Stimulated activated CD4-positive, alpha-beta T cell treated with anti-CD3 and anti-CD28 coated beads, Interleukin-1b, Interleukin-23, amount 100 ng/mL, for 24 hours (primary cell): ENCODE data around the gene CRHR1.

ENCODE experiments used
- DNase-seq, 4 experiments: peaks; one replicate each; pipeline ENCODE4 v3.0.0-alpha.2; 2020; ENCODE audit warnings: low read depth in 4 of 4, low spot score in 1 of 4

CRHR1 gene

GRCh38 chr17:45758544-45758943 lies 25.6 kb upstream of the CRHR1 start:
- DNase-seq = no peak

- no peak for DNase-seq
Measured at GRCh38 chr17:45759761-45760160, 24.4 kb upstream of the CRHR1 start.

DNA sequence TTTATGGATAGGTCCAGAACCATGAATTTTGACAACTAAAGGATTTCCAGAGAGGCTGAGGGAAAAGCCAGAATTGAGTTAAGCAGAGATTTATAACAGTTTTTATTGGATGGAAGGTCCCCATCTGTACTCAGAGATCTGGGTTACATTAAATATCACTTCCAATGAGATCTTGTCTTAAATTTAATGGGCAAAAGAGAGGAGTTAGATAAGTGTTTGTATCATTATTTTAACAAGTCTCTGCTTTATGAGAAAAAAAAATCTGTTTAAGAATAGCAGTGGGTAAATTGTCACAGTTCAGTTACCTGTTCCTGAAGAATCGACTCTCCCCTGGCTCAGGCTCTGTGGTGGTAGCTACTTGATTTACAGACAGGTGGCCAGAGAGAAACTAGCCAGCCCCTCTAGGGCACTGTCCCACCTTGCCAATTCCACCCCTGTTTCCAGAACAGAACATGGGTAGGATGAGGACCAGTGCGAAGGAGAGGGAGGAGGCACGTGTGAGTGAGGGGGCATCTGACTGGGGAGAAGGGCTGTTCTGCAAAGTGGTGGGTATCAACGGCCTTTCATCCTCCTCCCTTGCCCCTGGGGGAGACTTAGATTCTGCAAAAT lies 22.1 kb upstream of the CRHR1 start:
- no peak for DNase-seq

DNA sequence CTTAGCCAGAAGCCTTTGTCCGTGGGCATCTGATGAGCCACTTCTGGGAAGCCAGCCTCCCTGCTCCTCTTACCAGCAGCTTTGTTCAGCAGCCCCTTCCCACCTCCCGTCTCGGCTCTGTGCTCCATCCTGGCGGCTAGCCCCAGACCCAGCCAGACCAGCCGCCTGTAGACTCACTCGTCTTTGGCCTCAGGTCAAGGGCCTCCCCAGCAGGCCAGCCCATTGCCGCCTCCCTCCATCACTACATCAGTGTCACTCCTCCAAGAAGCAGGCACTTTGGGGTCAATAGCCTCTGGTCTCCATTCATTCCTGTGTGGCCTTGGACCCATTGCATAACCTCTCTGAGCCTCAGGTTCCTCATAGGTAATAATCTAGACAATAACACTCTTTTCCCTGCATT lies 20.9 kb upstream of the CRHR1 start:
- no peak for DNase-seq

- DNase-seq = no peak
Measured at GRCh38 chr17:45764479-45764878, 19.6 kb upstream of the CRHR1 start.

DNA sequence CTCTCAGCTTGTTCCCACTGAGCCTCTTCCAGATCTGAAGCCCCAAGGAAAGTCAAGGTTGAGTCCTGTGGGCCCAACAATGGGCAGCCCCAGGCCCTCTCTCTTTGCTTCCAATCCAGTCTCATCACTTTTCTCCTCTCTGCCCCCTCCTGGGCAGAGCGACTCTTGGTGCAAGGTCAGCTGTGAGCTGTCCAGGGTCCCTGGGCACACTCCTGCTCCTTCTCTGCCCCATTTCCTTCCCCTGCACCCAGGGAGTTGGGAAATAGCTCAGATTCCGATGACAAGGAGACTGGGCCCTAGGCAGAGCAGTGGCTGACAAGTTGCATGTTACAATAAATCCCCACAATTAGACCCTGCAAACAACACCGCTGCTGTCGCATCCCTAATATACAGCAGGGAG lies 16.1 kb upstream of the CRHR1 start:
- DNase-seq = no peak

GRCh38 chr17:45770632-45771270 lies 13.4 kb upstream of the CRHR1 start:
- no peak for DNase-seq

DNA sequence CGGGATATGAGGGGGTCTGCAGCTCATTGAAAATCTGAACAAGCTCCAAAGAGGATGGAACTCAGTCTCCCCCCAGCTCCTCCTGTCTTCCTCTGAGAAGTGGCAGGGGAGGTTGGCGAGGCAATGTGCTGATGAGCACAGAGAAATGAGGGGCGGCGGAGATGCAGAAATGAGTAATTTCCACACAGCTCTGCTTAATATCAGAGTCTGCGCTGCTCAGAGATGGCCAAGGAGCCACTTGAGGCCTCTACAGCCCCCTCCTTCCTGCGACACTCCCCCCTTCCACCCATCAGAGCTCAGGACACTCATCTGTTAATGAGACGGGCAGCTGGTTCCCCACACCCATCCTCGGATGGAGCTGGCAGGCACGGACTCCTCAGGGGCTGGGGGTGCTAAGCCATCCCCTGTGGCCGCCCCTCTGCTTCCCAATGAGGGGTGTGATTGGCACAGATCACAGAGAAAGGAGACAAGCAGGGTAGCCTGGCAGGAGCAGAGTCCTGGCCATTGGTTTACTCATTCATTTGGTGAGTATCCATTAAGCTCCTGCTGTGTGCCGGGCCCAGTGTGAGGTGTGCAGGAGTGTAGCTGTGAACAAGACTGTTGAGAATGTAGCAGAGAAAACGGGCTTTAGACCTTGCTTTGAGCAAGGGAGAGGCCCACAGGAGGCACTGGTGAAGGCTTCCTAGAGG lies 12.7 kb upstream of the CRHR1 start:
- DNase-seq = no peak

- DNase-seq = no peak
Measured at GRCh38 chr17:45775148-45775547, 9.0 kb upstream of the CRHR1 start.

DNA sequence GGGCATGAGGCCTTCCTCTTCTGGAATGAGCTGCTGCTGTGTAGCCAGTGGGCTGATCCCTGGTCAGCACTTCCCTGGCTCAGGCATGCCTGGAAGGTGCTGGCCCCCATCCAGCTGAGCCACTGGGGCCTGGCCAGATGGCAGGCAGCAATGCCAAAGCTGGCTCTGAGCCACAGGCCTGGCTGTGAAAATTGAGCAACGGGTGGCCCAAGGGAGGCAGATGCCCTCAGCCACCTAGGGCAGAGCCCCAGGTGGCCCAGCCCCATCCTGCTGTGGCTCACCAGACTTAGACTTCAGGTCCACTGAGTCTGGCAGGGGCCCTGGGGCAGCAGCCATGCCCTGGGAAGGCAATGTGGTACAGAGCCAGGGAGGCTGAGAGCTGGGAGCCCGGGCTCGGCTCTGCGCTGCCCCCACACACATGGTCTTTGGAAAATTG lies 8.5 kb upstream of the CRHR1 start:
- DNase-seq = no peak

- DNase-seq = no peak
Measured at GRCh38 chr17:45776896-45777295, 7.2 kb upstream of the CRHR1 start.

- DNase-seq = no peak
Measured at GRCh38 chr17:45777388-45777787, 6.7 kb upstream of the CRHR1 start.

DNA sequence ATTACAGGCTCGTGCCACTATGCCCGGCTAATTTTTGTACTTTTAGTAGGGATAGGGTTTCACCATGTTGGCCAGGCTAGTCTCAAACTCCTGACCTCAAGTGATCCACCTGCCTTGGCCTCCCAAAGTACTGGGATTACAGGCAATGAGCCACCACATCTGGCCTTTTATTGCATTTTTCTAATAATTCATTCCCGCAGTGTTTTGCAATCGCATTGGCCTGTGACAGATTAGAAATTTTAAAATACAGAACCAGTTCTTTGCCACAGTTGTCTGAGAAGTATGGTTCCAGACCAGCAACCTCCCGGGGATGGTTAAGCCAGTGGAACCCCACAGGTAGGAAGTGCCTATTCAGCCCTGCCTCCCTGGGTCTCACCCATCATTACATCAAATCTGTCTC lies 3.2 kb upstream of the CRHR1 start:
- DNase-seq = no peak

DNA sequence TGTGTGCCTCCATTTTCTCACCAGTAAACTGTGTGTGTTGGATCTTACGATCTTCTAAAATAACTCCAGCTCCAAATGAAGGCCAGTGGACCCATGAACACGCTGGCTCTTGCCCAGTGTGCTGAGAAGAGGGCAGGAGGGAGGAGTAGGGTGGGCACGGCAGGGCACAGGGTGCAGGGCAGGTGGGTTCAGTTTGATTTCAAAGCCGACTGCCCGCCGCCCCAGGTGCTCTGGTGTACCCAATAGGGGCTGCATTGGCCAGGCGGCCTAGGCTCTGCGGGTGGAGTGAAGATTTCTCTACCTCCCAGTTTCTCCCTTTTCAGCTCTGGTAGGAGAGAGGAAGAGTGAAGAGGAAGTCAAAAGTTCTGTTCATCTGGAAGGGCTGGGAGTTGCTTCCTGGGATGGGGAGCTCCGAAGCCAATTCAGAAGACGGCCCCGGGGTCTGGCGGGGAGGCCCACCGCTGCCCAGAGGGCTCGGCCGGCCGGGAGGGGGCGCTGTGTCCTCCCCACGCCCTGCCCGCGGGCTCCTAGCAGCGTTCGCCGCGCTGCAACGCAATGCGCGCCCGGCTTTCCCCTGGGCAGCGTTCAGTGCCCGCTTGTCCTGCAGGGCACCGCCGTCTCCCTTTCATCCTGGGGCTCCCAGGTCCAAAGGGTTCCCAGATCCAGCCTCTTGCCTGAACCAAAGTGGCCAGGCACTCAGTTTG lies 1.1 kb upstream of the CRHR1 start:
- DNase-seq = peak in 3 of 4 experiments; percentile 23 to 37 (median 26)

DNA sequence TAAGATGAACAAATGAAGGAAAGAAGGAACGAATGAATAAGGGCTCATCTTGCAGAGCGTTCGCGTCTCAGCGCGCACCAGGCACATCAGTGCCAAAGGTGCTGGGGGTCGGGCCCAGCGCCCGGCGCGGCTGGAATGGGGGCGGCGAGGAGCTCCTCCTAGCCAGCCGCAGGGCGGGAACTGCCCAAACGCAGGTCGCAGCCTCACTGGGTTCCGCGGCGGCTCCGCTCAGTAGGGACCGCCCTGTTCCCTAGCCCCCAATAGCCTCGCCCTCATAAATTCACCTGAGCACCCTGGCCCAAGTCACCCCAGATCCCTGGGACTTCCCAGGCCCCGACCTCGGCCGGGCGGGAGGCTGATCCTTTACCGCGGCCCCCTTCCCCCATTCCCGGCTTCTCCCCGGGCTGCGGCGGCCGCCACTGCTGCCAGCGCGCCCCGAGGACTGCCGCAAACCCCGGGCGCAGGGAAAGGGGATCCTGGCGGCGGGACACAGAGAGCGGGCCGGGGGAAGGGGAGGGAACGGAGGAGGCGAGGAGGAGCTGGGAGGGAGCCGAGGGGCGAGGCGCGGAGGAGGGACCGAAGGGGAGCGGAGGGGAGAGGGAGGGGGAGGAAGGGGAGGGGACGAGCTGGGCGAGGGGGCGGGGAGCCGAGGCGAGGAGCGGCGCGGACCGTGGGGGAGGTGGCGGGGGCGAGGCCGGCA lies 377 bp upstream of the CRHR1 start:
- DNase-seq = no peak

- peak in 3 of 4 experiments; percentile 10 to 25 (median 14) for DNase-seq
Measured at GRCh38 chr17:45784741-45785479, 790 bp downstream of the CRHR1 start.

DNA sequence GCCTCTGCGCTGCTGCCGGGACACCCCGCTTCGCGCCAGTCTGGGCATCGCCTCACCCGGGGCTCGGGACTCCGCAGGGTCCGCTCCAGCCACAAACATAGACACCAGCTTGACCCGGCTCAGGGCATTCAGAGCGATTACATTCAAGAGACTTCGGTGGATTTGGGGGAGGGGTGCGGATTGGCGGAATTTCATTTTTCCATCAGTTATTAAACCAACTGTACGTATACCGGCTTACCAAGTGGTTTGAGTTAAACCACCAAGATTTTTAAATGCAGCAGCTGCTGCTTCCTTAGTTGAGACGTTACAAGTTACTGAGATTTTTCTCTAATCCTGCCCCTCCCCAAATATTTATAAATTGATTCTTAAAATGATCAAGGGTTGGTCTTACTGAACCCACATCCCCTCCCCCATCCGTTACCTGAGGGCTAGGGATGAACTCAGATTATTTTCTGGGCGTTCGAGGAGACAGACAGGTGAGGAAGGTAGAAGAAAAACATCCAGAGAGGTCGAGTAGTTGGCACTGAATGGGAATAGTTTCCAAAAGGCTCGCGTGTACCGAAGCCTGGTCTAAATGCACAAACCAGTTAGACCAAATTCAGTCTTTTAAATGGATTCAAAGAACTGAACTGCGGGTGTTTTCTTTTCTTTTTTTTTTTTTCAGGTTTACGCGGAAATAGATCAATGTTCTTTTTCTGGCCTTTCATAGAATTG lies 1.5 kb downstream of the CRHR1 start:
- DNase-seq = no peak

GRCh38 chr17:45786349-45786748 lies 2.2 kb downstream of the CRHR1 start:
- no peak for DNase-seq

GRCh38 chr17:45787044-45787443 lies 2.9 kb downstream of the CRHR1 start:
- DNase-seq = no peak

DNA sequence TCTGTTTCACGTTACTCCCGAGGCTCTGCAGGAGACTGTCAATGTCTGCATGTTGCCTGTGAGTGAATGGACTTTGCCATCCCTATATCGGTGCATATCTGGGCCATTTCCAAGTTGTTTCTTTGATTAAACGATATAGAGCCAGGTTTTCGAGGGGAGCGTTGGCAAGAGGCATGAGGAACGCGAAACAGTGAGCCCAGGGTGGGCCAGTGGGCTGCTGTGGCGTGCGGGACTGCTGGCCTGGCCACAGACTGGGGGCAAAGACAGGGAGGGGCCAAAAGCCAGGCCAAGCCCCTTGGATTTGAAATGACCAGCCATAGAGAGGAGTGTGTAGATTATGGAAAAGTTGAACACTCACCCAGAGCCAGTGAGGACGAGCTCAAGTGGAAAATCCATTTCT lies 3.5 kb downstream of the CRHR1 start:
- no peak for DNase-seq
